DOHH2 (cell line): ENCODE results near the gene IGDCC3.

Experiments used
- H3F3A ChIP-seq: fragments of 200-600 bp; sonication (generic), shearing (Covaris generic); 2 replicates; pipeline ENCODE4 v1.6.0; 2016; ENCODE audit warnings: antibody characterized with exemption, mild to moderate bottlenecking; ENCODE audit not compliant: control insufficient read depth, insufficient read depth
- H3K27ac ChIP-seq: fragments of 200-600 bp; sonication (generic); 2 replicates; pipeline ENCODE4 v1.5.1; 2014; ENCODE audit warnings: low read depth, mild to moderate bottlenecking, low read length, moderate library complexity
- H3K27me3 ChIP-seq: fragments of 200-600 bp; sonication (generic); 2 replicates; pipeline ENCODE4 v1.6.1; 2014; ENCODE audit warnings: mild to moderate bottlenecking, low read length, mixed read lengths; ENCODE audit not compliant: control insufficient read depth
- H3K36me3 ChIP-seq: fragments of 200-600 bp; sonication (generic); 2 replicates; pipeline ENCODE4 v1.6.1; 2014; ENCODE audit warnings: mild to moderate bottlenecking, low read length, moderate library complexity, mixed read lengths; ENCODE audit not compliant: control insufficient read depth
- H3K4me1 ChIP-seq: fragments of 200-600 bp; sonication (generic); 2 replicates; pipeline ENCODE4 v1.6.1; 2014; ENCODE audit warnings: mild to moderate bottlenecking, low read length, mixed read lengths; ENCODE audit not compliant: control insufficient read depth
- H3K4me2 ChIP-seq: fragments of 200-600 bp; sonication (generic); 2 replicates; pipeline ENCODE4 v1.6.0; 2014; ENCODE audit warnings: mild to moderate bottlenecking, low read length, moderate library complexity
- H3K4me3 ChIP-seq: fragments of 200-600 bp; sonication (generic); 2 replicates; pipeline ENCODE4 v1.5.1; 2014; ENCODE audit warnings: mild to moderate bottlenecking, low read length, mixed read lengths
- H3K79me2 ChIP-seq: fragments of 200-600 bp; sonication (generic); 2 replicates; pipeline ENCODE4 v1.6.1; 2014; ENCODE audit warnings: mild to moderate bottlenecking, low read length, mixed read lengths; ENCODE audit not compliant: control insufficient read depth
- H3K9me2 ChIP-seq: fragments of 200-600 bp; sonication (generic); replicated peaks from 2 replicates; pipeline ENCODE4 v1.6.1; 2014; ENCODE audit warnings: mild to moderate bottlenecking, low read length, mixed read lengths; ENCODE audit not compliant: control insufficient read depth
- H3K9me3 ChIP-seq: fragments of 200-600 bp; sonication (generic); 2 replicates; pipeline ENCODE4 v1.6.1; 2014; ENCODE audit warnings: antibody characterized with exemption, low read length, mixed read lengths; ENCODE audit not compliant: control insufficient read depth, insufficient read depth
- H4K20me1 ChIP-seq: fragments of 200-600 bp; sonication (generic); 2 replicates; pipeline ENCODE4 v1.6.0; 2014; ENCODE audit warnings: low read depth, mild to moderate bottlenecking, antibody characterized with exemption, low read length, moderate library complexity; ENCODE audit not compliant: control insufficient read depth, insufficient read depth
- CTCF ChIP-seq: fragments of 200-600 bp; sonication (generic); IDR thresholded peaks from one replicate; pipeline ENCODE4 v1.5.1; 2014; ENCODE audit warnings: antibody characterized with exemption, mild to moderate bottlenecking, low read depth, low read length; ENCODE audit not compliant: poor library complexity, severe bottlenecking
- EZH2phosphoT487 ChIP-seq: fragments of 200-600 bp; sonication (generic); IDR thresholded peaks from 2 replicates; pipeline ENCODE4 v1.6.1; 2017; ENCODE audit warnings: borderline replicate concordance, mild to moderate bottlenecking, antibody characterized with exemption, low read length, moderate library complexity, mixed read lengths

The IGDCC3 gene

DNA sequence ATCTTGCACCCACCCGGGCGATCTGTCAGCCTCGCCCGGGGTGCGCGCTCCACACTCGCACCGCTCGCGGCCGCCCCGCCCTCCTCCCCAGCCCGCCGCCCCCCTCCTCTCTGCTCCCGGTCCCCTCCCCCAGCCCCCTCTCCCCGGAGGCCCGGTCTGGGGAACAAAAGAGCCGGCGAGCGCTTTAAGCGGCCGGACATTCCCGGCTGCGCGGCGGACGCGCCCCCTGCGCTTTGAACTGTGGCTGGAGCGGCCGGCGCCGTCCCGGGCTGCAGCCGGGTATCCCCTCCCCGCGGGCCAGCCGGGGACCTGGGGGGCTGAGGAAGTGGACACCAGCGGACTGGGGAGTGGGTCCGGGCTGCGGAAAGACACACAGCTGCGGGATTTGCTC is at the start of gene IGDCC3:
TSS of gene IGDCC3 (minus strand) at position 27 of the 391 bp plus-strand sequence. CDS start 214 bp downstream, outside the sequence.
- H3K4me3 ChIP-seq: no peak within 1 kb of the TSS
- no peak for TF ChIP-seq EZH2phosphoT487
- TF ChIP-seq CTCF: no peak
- no peaks in the 10 kb centered on the region for H3K36me3 ChIP-seq
- H3K79me2 ChIP-seq: no peaks in the 10 kb centered on the region
- H3K4me1 ChIP-seq: no peaks in the 10 kb centered on the region
- no peak within 1 kb of the TSS for H3K27ac ChIP-seq
- no peaks in the 10 kb centered on the region for H3K9me3 ChIP-seq
- H3F3A ChIP-seq: no peaks in the 10 kb centered on the region; the same call in 1 of the 2 replicates
- H3K9me2 ChIP-seq: no peaks in the 10 kb centered on the region
- H4K20me1 ChIP-seq: no peaks in the 10 kb centered on the region
- H3K27me3 ChIP-seq: peaks cover 76% of the 10 kb centered on the region
- no peak within 1 kb of the TSS for H3K4me2 ChIP-seq

- Histone ChIP-seq H3K4me1 (peaks cover 19% of the 10 kb centered on the region), H3F3A (no peaks in the 10 kb centered on the region), H3K79me2 (no peaks in the 10 kb centered on the region), H4K20me1 (no peaks in the 10 kb centered on the region), H3K9me2 (no peaks in the 10 kb centered on the region), H3K36me3 (no peaks in the 10 kb centered on the region), H3K4me3 (no peak overlapping the region), H3K27ac (no peak overlapping the region), H3K9me3 (no peaks in the 10 kb centered on the region), H3K4me2 (no peak overlapping the region), H3K27me3 (peaks cover 24% of the 10 kb centered on the region)
- TF ChIP-seq CTCF (no peak), EZH2phosphoT487 (no peak)
Measured at GRCh38 chr15:65426216-65426853, 48.5 kb upstream of the IGDCC3 start.

GRCh38 chr15:65424683-65425082 is 46.9 kb upstream of the IGDCC3 start:
- H3K4me2 ChIP-seq: no peak overlapping the region
- no peaks in the 10 kb centered on the region for H3K79me2 ChIP-seq
- H3F3A ChIP-seq: no peaks in the 10 kb centered on the region
- H3K4me3 ChIP-seq: no peak overlapping the region
- no peak for TF ChIP-seq CTCF
- H3K4me1 ChIP-seq: peaks cover 19% of the 10 kb centered on the region
- H3K27ac ChIP-seq: no peak overlapping the region
- no peaks in the 10 kb centered on the region for H4K20me1 ChIP-seq
- no peaks in the 10 kb centered on the region for H3K9me3 ChIP-seq
- H3K27me3 ChIP-seq: peaks cover 37% of the 10 kb centered on the region
- H3K9me2 ChIP-seq: no peaks in the 10 kb centered on the region
- H3K36me3 ChIP-seq: no peaks in the 10 kb centered on the region
